ENCODE results near the gene EXD1.

GRCh38 chr15:41279535-41280283 is 49.2 kb upstream of the EXD1 start:
- TF ChIP-seq POLR2AphosphoS5 (IDR thresholded peaks at IDR 0.05; ENCODE audit: low read depth, low read length) (no peak), TAF1 (IDR thresholded peaks at IDR 0.05; ENCODE audit: borderline replicate concordance, insufficient read depth, low read length) (no peak), REST (IDR thresholded peaks at IDR 0.05; ENCODE audit: insufficient read depth in 1 of 2, low read depth in 2 of 2, low read length in 2 of 2) (no peak), SIN3A (IDR thresholded peaks at IDR 0.05; ENCODE audit: borderline replicate concordance, insufficient read depth, low read length) (no peak), FOXP2 (optimal IDR thresholded peaks at IDR 0.05; ENCODE audit: borderline replicate concordance, extremely low read depth, extremely low read length, insufficient read depth) (no peak)
